ENCODE data around the gene CAMK2N1.
A peak's percentile ranks its signal among the peaks of the same experiment; 100 is the strongest.
"Not testable (repeated sequence)": the region's sequence is repeated elsewhere in the genome, so short reads cannot be mapped to it uniquely, and the experiment has no call there.

CAMK2N1 gene

GRCh38 chr1:20496725-20497383, 10.8 kb upstream of the CAMK2N1 start:
- not testable (repeated sequence) for DNase-seq (ENCODE audit: low read depth)

GRCh38 chr1:20496241-20496661, 10.2 kb upstream of the CAMK2N1 start:
- no peak for DNase-seq (ENCODE audit: low read depth)

DNA sequence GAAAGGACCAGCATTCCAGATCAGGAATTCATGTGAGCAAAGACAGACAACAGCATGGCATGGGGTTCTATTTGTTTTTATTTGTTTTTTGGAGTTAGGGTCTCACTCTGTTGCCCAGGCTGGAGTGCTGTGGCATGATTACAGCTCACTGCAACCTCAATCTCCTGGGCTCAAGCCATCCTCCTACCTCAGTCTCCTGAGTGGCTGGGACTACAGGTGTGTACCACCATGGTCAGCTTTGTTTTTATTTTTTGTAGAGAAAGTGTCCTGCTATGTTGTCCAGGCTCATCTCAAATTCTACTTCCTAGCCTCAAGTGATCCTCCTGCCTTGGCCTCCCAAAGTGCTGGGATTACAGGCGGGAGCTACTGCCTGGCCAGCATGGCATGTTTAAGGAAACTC, 9.7 kb upstream of the CAMK2N1 start:
- DNase-seq (ENCODE audit: low read depth) = no peak

DNA sequence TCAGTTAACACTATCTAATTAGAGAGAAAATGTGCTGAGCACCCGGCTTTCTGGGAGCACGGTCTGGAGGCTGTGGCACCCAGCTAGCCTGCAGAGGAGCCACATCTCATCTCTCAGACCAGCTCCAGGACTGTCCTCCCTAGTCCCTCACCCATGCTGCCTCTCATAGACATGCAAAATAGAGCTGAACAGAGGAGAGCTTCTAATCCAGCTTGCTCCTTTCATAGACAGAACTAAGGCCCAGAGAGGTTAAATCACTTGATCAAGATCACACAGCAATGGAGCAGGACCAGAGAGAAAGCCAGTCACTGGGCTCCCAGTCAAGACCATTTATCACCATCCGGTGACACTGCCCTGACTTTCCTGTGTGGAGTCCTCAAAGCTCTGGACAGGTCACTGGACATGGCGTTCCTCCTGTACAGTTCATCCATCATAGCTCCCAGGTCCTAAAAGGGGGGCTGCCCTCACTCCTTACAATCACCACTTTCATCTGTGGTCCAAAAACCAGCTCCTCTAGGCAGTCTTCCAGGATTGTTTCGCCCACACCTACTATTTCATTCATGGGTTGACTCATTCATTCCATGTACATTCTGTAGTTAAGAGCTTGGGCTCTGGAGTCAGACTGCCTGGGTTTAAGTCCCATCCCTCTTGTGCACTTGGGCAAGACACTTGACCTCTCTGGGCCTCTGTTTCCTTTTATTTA, 8.8 kb upstream of the CAMK2N1 start:
- DNase-seq (ENCODE audit: low read depth) = no peak

DNA sequence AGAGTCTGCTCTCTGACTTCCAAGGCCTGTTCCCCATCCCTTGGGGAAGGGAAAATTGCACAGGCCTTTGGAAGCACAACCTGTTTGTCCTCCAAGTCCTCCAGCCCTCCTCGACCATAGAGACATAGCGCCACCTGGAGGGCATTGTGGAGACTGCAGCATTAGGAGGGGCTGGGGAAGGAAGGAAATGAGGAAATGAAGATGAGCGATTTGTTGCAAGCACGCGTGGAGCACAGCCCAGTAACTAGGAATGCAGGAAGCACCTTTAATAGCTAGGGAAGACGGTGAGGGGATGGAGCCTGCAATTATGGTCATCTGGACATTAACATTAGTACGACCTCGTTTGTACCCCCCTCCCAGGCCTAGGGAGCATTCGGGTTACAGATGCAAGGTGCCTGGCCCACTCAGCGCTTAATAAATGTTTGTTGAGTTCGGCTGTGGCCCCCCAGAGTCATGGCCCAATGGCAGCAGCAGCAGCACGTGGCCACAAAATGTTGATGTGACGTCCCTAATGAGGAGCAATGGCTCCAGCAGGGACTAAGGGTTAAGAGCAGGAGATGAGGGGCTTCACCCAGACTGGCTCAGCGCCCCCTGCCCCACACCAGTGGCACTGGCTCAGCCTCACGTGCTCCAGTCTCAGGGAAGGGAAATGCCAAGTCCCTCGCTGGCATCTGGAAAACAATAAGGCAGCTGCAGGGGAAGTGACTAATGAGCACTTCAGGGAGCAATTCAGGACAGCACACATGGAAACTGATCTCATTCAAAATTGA, 8.0 kb upstream of the CAMK2N1 start:
- DNase-seq (ENCODE audit: low read depth) = peak; percentile 75

GRCh38 chr1:20493309-20493708, 7.3 kb upstream of the CAMK2N1 start:
- no peak for DNase-seq (ENCODE audit: low read depth)

DNA sequence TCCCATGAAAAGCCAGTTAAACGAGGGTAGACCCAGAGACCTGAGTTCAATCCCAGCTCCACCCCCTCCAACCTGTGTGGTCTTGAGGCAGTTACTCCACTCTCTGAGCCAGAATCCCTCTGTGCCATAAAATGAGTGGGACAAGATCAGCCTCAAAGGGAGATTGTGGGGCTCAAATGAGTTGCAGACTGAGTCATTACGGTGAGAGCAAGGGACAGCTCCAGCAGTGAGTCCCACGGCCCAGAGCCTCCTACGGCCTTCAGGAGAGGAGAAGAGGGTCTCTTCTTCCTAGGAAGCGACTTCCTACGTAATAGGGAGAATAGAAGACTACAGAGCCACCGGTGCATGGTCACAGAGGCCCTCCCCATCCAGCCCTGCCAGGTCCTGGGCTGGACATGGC, 6.7 kb upstream of the CAMK2N1 start:
- DNase-seq (ENCODE audit: low read depth) = no peak

- no peak for DNase-seq (ENCODE audit: low read depth)
These were observed 5.9 kb upstream of the CAMK2N1 start for GRCh38 chr1:20491866-20492265.

DNA sequence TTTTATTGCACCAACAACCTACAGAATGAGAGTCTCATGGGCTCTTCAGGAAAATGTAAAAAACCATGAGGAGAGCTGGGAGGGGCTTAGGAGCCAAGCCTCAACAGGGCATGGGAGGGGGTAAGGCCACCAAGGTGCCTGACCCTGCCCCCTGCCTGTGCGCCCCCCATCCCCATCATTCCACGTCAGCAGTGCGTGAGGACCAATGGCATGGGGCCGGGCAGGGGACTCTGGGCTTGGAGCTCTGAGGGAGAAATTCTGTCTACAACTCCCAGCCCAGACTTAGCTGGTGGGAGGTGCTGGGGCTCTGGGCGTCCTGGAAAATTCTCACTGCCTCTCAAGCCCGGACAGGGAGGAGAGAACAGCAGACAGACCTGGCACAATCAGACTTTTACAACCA, 5.2 kb upstream of the CAMK2N1 start:
- DNase-seq (ENCODE audit: low read depth) = no peak

DNA sequence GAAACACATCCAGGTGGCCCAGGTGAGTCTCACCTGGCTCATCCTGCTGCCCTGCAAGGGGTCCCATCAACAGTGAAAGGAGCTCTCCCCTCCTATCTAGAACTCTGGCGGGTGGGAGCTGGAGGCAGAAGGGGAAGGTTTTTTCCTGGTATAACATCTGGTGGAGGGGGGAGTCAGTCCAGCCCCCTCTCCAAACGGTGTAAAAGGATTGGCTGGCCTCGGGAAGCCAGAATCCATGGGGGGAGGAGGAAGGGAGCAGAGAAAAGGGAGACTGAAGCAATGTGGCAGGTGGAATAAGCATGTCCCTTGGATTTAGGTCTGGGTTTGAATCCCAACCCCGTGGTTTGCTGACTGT, 1.2 kb upstream of the CAMK2N1 start:
- DNase-seq (ENCODE audit: low read depth) = no peak

DNA sequence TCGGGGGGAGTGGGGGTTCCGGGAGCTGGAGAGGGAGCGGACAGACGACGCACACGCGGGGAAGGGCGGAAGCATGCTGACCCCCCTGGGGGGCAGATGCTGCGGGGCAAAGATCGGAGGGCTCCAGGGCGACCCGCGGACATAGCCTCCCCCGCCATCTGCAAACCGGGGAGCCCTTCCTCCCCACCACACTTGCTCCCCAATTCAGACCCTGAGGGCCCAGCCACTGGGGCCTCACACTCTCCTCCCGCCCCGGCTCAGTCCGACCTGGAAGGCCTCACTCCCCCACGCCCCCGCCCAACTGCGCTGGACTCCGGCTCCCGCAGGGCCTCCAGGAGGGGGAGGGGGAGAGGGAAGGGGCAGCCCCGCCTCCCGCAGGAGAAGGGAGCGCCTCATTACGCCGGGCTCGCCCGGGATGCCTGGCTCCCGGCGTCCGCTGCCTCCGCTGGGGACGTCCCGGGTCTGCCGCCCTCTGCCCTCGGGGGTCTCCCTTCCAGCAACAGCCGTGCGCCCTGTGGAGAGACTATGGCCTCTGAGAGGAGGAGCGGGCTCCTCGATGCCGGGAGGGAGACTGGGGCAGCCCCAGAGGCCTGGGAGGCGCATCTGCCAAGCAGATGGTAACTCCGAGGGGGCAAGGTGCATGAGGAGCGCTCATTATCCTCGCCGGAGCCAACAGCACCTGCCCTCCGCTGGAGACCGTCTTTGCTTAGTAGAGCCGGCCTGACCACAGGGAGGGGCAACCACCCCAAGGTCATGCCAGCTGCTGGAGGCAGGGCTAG, 636 bp upstream of the CAMK2N1 start:
- no peak for DNase-seq (ENCODE audit: low read depth)

DNA sequence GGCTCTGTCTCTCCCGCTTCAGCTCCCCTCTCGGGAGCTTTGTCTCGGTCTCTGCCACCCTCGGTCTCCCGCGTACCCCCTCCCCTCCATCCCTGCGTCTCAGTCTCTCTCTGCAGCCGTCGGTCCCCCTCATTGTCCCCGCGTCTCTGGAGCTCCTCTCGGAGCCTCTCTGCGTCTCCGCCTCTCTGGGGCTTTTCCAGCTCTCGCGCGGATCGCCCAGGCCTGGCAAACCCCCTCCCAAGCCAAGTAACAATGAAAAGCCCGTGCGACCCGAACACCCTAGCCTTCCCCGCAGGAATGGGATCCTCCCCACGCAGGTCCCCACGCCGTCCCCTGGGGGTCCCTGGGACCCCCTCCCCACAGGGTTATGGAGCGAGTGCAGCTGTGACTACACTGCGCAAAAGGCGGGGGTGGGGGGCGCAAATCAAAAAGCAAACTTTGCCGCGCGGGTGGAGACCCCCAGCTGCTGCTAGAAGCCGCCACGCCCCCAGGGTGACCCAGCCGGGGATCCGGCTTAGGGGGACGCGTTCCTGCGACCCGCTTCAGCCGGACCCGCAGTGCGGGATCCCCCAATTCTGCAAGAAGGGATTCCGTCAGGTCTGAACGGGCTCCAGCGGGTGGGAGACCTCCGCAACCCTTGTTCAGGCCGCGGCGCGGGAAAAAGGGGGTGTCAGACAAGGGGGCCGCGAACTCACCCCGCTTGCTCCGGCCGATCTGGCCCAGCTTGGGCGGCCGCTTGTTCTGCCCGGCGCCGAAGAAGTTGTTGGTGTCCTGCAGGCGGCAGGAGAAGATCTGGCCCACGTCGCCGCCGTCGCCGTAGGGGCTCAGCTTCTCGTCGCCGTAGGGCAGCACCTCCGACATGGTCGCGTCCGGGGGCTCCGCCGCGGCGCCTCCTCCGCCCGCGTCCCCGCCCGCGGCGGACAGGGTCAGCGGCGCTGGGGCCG, 1.2 kb downstream of the CAMK2N1 start:
- DNase-seq (ENCODE audit: low read depth) = no peak

DNA sequence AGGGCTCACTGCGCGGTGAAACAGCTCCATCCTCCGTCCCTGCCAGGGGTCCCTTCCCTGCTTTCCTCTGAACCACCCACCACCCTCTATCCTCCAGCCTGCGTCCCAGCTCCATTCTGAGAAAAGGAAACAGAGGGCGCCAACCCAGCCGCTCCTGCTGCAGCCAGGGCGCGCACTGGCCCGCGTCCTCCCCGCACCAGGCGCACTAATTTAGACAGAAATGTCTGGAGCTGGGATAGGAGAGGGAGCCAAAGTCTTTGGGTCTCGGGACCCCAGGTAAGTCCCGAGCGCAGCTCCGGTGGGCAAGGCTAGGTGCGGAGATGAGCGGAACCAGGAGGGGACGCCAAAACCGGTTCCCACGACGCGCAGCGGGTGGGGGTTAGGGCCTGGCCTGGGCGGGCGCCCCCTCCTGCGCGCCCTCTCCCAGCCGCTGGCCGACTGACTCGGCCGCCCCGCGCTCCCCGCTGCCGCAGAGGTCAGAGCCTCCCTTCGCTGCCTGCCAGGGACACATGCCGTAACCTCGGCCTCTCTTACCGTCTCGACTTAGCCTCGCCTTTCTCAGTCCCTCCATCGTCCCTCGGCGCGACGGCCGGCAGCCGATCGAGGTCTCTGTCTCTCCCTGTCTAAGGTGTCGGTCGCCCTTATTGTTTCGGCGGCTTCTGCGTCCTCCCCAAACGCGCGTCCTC, 2.0 kb downstream of the CAMK2N1 start:
- DNase-seq (ENCODE audit: low read depth) = no peak

DNA sequence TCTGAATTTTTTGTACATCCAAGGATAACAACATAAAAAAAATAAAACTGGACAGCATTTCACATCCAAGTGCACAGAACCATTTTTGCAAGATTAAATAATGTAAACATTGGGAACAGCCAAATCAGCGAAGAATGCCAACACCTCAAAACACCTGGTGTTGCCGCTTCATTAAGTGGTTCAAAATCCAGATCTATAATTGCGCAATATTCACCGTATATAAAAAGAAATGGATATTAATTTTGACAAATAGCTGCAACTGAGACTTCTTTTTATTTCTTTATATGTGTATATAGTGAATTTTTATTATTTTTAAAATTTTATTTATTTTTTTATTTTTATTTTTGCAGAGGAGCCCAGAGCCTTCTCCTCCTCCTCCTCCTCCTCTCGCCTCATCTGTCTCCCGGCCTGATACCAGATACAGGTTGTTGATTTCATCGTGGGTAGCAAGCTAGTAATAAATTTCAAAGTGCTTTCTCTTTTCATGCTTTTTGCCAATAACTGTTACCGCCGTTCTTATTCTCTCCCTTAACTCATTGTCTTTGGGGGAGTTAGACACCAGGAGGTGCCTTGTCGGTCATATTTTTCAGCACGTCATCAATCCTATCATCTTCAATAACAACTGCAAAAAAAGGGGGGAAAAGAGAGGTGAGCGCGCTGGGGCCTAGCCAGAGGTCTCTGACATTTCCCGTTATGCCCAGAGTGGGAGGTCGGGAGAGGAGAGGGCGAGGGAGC, 2.7 kb downstream of the CAMK2N1 start:
- DNase-seq (ENCODE audit: low read depth) = no peak

- no peak for DNase-seq (ENCODE audit: low read depth)
These were observed 4.1 kb downstream of the CAMK2N1 start for GRCh38 chr1:20481643-20482498.

DNA sequence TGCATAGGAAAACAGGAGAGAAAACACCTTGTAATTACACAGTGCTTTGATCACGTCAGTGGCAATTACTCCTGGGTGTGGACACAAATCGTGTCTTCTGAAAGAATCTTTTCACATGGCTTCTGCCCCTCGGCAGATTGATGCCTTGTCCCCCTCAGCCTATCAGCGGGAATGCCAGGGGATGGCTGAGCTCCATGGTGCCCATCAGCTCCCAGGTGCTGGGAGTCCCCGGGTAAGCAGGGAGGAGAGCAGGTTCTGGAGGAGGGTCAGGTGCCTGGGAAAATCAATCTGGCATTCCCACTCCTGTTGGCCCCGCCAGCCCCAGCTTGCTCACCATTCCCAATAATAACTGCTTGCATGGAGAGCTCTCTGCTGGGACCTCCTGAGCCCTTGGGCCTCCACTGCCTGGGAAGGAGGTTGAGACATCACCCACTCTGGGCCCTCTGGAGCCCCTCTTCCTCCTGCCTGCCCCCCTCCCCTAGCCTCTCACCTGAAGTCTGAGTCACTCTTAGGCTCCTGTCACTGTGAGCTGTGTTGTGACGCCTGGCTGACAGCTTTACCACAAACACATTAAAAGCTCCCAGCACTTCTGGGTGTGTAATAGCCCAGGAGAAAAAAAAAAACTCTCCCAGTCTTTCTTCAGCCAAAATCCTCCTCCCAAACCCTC, 4.9 kb downstream of the CAMK2N1 start:
- no peak for DNase-seq (ENCODE audit: low read depth)

GRCh38 chr1:20480243-20480944, 5.6 kb downstream of the CAMK2N1 start:
- DNase-seq (ENCODE audit: low read depth) = no peak

DNA sequence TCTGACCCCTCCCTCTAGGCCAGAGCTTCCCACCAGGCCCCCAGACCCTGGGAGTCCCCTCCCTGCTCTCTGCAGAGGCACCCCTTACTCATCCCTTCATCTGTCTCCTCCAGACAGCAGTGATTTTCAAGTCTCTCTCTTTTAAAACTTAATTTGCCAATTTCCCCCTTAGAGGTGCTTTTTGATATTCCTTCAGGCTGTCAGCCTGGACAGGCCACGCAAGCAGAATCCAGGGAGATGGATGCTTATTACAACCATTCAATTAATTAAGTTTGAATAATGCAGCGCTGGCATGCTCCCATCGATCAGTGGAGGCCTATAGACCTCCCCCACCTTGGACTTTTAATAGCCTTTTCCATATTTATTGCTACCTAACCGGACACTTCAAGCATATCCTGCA, 6.2 kb downstream of the CAMK2N1 start:
- no peak for DNase-seq (ENCODE audit: low read depth)

Measured in stimulated activated CD8-positive, alpha-beta memory T cell treated with anti-CD3 and anti-CD28 coated beads, Interleukin-15, amount 100 ng/mL, for 1 hour (primary cell).